H1 (cell line): ENCODE data around the gene COBLL1. TPM values are rescaled to one million over a fixed set of nuclear protein-coding genes. Genes with fewer than 3 reads are reported as not detected.

ENCODE experiments used
- CTCF ChIA-PET: fragments of 300-600 bp; sonication (Branson Sonifier 250); formaldehyde crosslinking; loops from one replicate; lab custom pipeline; 2021; ENCODE audit not compliant: partially characterized antibody; lab: Charles Lee
- POLR2A ChIA-PET: fragments of 300-600 bp; sonication (Branson Sonifier 250); formaldehyde crosslinking; loops from one replicate; lab custom pipeline; 2021; ENCODE audit warnings: inconsistent platforms; ENCODE audit not compliant: partially characterized antibody; lab: Charles Lee
- DNase-seq, 2 experiments: peaks; one replicate each; pipeline versions ENCODE4 v3.0.0 to v3.0.0-alpha.2; 2010 to 2022; ENCODE audit warnings: low spot score in 2 of 2, low read depth in 1 of 2, mixed read lengths in 1 of 2
- FAIRE-seq: peaks from 2 replicates; lab custom pipeline; 2011; peaks lifted over from hg19 to GRCh38; lab: Jason Lieb, UNC
- H2AFZ ChIP-seq: 2 replicates; pipeline ENCODE4 v1.8.1; 2012; ENCODE audit warnings: low read length, inconsistent platforms
- H2AK5ac ChIP-seq: 2 replicates; pipeline ENCODE4 v1.6.1; 2013; ENCODE audit warnings: low read depth, low read length
- H2BK120ac ChIP-seq: replicated peaks from 2 replicates; pipeline ENCODE3; 2013; ENCODE audit warnings: low read depth, low read length, inconsistent platforms
- H2BK12ac ChIP-seq: 2 replicates; pipeline ENCODE4 v1.6.1; 2013; ENCODE audit warnings: low read depth, low read length
- H2BK15ac ChIP-seq: 2 replicates; pipeline ENCODE4 v1.6.1; 2013; ENCODE audit warnings: low read length
- H2BK20ac ChIP-seq: 2 replicates; pipeline ENCODE4 v1.6.1; 2013; ENCODE audit warnings: low read length
- H2BK5ac ChIP-seq: 2 replicates; pipeline ENCODE4 v1.6.1; 2013; ENCODE audit warnings: low read depth, low read length
- H3K14ac ChIP-seq: 2 replicates; pipeline ENCODE4 v1.6.1; 2013; ENCODE audit warnings: inconsistent platforms; ENCODE audit not compliant: insufficient read length
- H3K18ac ChIP-seq: 2 replicates; pipeline ENCODE4 v1.6.1; 2013; ENCODE audit warnings: low read length; ENCODE audit errors: extremely low read depth
- H3K23ac ChIP-seq: 2 replicates; pipeline ENCODE4 v1.6.1; 2013; ENCODE audit warnings: inconsistent platforms; ENCODE audit not compliant: insufficient read length
- H3K23me2 ChIP-seq: 2 replicates; pipeline ENCODE4 v1.6.1; 2013; ENCODE audit warnings: low read depth, low read length
- H3K27ac ChIP-seq: 2 replicates; pipeline ENCODE4 v1.6.1; 2011; ENCODE audit warnings: low read depth, low read length, inconsistent platforms
- H3K27me3 ChIP-seq, 4 experiments: replicated peaks in 1 of 4; 1 replicate in 1 of 4; 2 replicates in 3 of 4; pipeline versions ENCODE4 v1.6.1 to v1.8.1; 2011 to 2013; ENCODE audit warnings: low read length in 3 of 4, mild to moderate bottlenecking in 3 of 4, inconsistent platforms in 2 of 4, mixed read lengths in 2 of 4, moderate library complexity in 1 of 4; ENCODE audit not compliant: control insufficient read depth in 3 of 4, insufficient read depth in 3 of 4; ENCODE audit errors: extremely low read depth in 1 of 4
- H3K36me3 ChIP-seq, 4 experiments: 2 replicates each; pipeline versions ENCODE4 v1.6.1 to v1.8.1; 2011 to 2013; ENCODE audit warnings: mild to moderate bottlenecking in 4 of 4, low read length in 3 of 4, moderate library complexity in 2 of 4, control low read depth in 1 of 4, inconsistent platforms in 1 of 4; ENCODE audit not compliant: insufficient read depth in 4 of 4, control insufficient read depth in 2 of 4
- H3K4ac ChIP-seq: replicated peaks from 2 replicates; pipeline ENCODE3; 2013; ENCODE audit warnings: low read length, low read depth, mixed read lengths, inconsistent platforms; ENCODE audit not compliant: insufficient read length
- H3K4me1 ChIP-seq, 4 experiments: replicated peaks in 1 of 4; 1 replicate in 1 of 4; 2 replicates in 3 of 4; pipeline versions ENCODE4 v1.6.1 to v1.8.1; 2011 to 2013; ENCODE audit warnings: low read length in 3 of 4, inconsistent platforms in 2 of 4, mixed read lengths in 1 of 4; ENCODE audit not compliant: insufficient read depth in 4 of 4, control insufficient read depth in 3 of 4
- H3K4me2 ChIP-seq, 2 experiments: 2 replicates each; pipeline versions ENCODE4 v1.6.1 to v1.8.1; 2011 to 2013; ENCODE audit warnings: low read depth in 2 of 2, low read length in 2 of 2, control low read depth in 1 of 2, inconsistent platforms in 1 of 2, mild to moderate bottlenecking in 1 of 2; ENCODE audit not compliant: insufficient read depth in 1 of 2
- H3K4me3 ChIP-seq, 4 experiments: fragments of 200-600, 300-600 bp in 1 of 4; sonication (generic), shearing (Covaris generic), sonication (Bioruptor Twin) in 1 of 4; 2 replicates each; pipeline versions ENCODE4 v1.5.1 to v1.8.1; 2011 to 2016; ENCODE audit warnings: low read length in 4 of 4, low read depth in 3 of 4, control low read depth in 2 of 4, inconsistent platforms in 2 of 4, mild to moderate bottlenecking in 2 of 4, mixed read lengths in 1 of 4, moderate library complexity in 1 of 4; ENCODE audit not compliant: insufficient read depth in 2 of 4; ENCODE audit errors: extremely low read depth in 1 of 4
- H3K56ac ChIP-seq: replicated peaks from 2 replicates; pipeline ENCODE3; 2013; ENCODE audit warnings: low read depth, mild to moderate bottlenecking, mixed read lengths, low read length, inconsistent platforms; ENCODE audit not compliant: insufficient read length
- H3K79me1 ChIP-seq: 2 replicates; pipeline ENCODE4 v1.6.1; 2013; ENCODE audit warnings: low read depth, low read length, control low read depth
- H3K79me2 ChIP-seq, 2 experiments: 2 replicates each; pipeline versions ENCODE4 v1.6.1 to v1.8.1; 2012 to 2013; ENCODE audit warnings: low read length in 2 of 2, mild to moderate bottlenecking in 2 of 2, inconsistent platforms in 1 of 2; ENCODE audit not compliant: insufficient read depth in 2 of 2, control insufficient read depth in 1 of 2
- H3K9ac ChIP-seq, 4 experiments: replicated peaks in 1 of 4; 1 replicate in 1 of 4; 2 replicates in 3 of 4; pipeline versions ENCODE4 v1.6.1 to v1.8.1; 2011 to 2013; ENCODE audit warnings: low read depth in 3 of 4, low read length in 3 of 4, control low read depth in 2 of 4, mild to moderate bottlenecking in 2 of 4, moderate library complexity in 2 of 4, inconsistent platforms in 1 of 4; ENCODE audit errors: extremely low read depth in 1 of 4
- H3K9me3 ChIP-seq, 2 experiments: 2 replicates each; pipeline versions ENCODE4 v1.6.1 to v1.8.1; 2012 to 2013; ENCODE audit warnings: mild to moderate bottlenecking in 2 of 2, moderate library complexity in 2 of 2, control low read depth in 1 of 2, inconsistent platforms in 1 of 2, low read depth in 1 of 2, low read length in 1 of 2, mixed read lengths in 1 of 2; ENCODE audit not compliant: insufficient read depth in 2 of 2
- H4K20me1 ChIP-seq, 2 experiments: replicated peaks in 1 of 2; 2 replicates each; pipeline versions ENCODE3 to v1.8.1; 2011 to 2013; ENCODE audit warnings: inconsistent platforms in 2 of 2, low read length in 2 of 2, mild to moderate bottlenecking in 1 of 2; ENCODE audit not compliant: insufficient read depth in 2 of 2, control insufficient read depth in 1 of 2
- H4K5ac ChIP-seq: 2 replicates; pipeline ENCODE4 v1.6.1; 2013; ENCODE audit warnings: low read length, low read depth, mixed read lengths, inconsistent platforms; ENCODE audit not compliant: insufficient read length
- H4K8ac ChIP-seq: 2 replicates; pipeline ENCODE4 v1.8.0; 2013; ENCODE audit warnings: mild to moderate bottlenecking, moderate library complexity, low read length, inconsistent platforms; ENCODE audit not compliant: insufficient read depth; ENCODE audit errors: extremely low read depth
- H4K91ac ChIP-seq: replicated peaks from 2 replicates; pipeline ENCODE3; 2013; ENCODE audit warnings: low read length, mixed read lengths, inconsistent platforms; ENCODE audit not compliant: insufficient read length
- BACH1 ChIP-seq: IDR thresholded peaks from 2 replicates; pipeline ENCODE4 v1.6.1; 2012; ENCODE audit warnings: low read length, improper control_type of control experiment
- CBX5 ChIP-seq: fragments of 300-800, 300-1000 bp; sonication (generic); IDR thresholded peaks from 2 replicates; pipeline ENCODE4 v1.7.1; 2016; ENCODE audit warnings: antibody characterized with exemption, low read length, low read depth
- CHD1 ChIP-seq: IDR thresholded peaks from 2 replicates; pipeline ENCODE4 v1.6.1; 2012; ENCODE audit warnings: low read depth, low read length, improper control_type of control experiment
- EZH2 ChIP-seq: fragments of 200-600 bp; sonication (generic); IDR thresholded peaks from 2 replicates; pipeline ENCODE4 v1.7.1; 2012; ENCODE audit warnings: low read depth, mild to moderate bottlenecking, moderate library complexity, low read length, inconsistent platforms; ENCODE audit not compliant: severe bottlenecking
- GABPA ChIP-seq: IDR thresholded peaks from 2 replicates; pipeline ENCODE4 v1.6.1; 2011; ENCODE audit warnings: mild to moderate bottlenecking, low read length, moderate library complexity, borderline replicate concordance; ENCODE audit not compliant: insufficient read depth
- JUN ChIP-seq: IDR thresholded peaks from 2 replicates; pipeline ENCODE4 v1.6.1; 2011; ENCODE audit warnings: low read depth, mild to moderate bottlenecking, improper control_type of control experiment, low read length
- MAFK ChIP-seq: IDR thresholded peaks from 2 replicates; pipeline ENCODE4 v1.6.1; 2012; ENCODE audit warnings: low read depth, mild to moderate bottlenecking, improper control_type of control experiment, low read length
- NRF1 ChIP-seq: IDR thresholded peaks from 2 replicates; pipeline ENCODE4 v1.6.1; 2011; ENCODE audit warnings: mild to moderate bottlenecking, low read depth, low read length, improper control_type of control experiment
- PHF8 ChIP-seq: fragments of 200-600 bp; sonication (generic); conservative IDR thresholded peaks from 2 replicates; pipeline ENCODE4 v1.7.1; 2012; ENCODE audit warnings: low read depth, mild to moderate bottlenecking, inconsistent platforms, low read length, moderate library complexity
- POU5F1 ChIP-seq: IDR thresholded peaks from 2 replicates; pipeline ENCODE4 v1.6.1; 2011; ENCODE audit warnings: low read depth, mild to moderate bottlenecking, low read length, moderate library complexity
- RBBP5 ChIP-seq: IDR thresholded peaks from 2 replicates; pipeline ENCODE4 v1.7.1; 2012; ENCODE audit warnings: low read depth, mild to moderate bottlenecking, inconsistent platforms, low read length, moderate library complexity, borderline replicate concordance
- SP4 ChIP-seq: IDR thresholded peaks from 2 replicates; pipeline ENCODE4 v1.6.1; 2012; ENCODE audit warnings: low read length, inconsistent platforms
- SUZ12 ChIP-seq: fragments of 200-600 bp; sonication (generic); IDR thresholded peaks from 2 replicates; pipeline ENCODE4 v1.6.1; 2012; ENCODE audit warnings: mild to moderate bottlenecking, inconsistent platforms, low read length, moderate library complexity, mixed read lengths
- TAF1 ChIP-seq: IDR thresholded peaks from 2 replicates; pipeline ENCODE4 v1.6.1; 2011; ENCODE audit warnings: mild to moderate bottlenecking, low read depth, low read length
- WGBS, 2 experiments: shearing (Covaris generic) in 1 of 2; methylation state at CpG; one replicate each; pipeline versions ENCODE4 v1.1.6 to v1.1.7; 2013 to 2015; ENCODE audit warnings: low lambda C conversion rate in 2 of 2, mixed read lengths in 2 of 2, inconsistent platforms in 1 of 2, low coverage in 1 of 2, missing lambda C conversion rate in 1 of 2; ENCODE audit not compliant: insufficient replicate concordance in 2 of 2, insufficient coverage in 1 of 2, insufficient read length in 1 of 2; ENCODE audit errors: extremely low coverage in 1 of 2, missing lambda C conversion rate in 1 of 2; 5-methylcytosine and 5-hydroxymethylcytosine counted together
- polyA plus RNA-seq, 7 experiments: library from polyadenylated mRNA; depleted of rRNA in 3 of 7; stranded (reverse) in 5 of 7; unstranded in 2 of 7; fragments of >200 nt in 5 of 7; fragments of 200-250 nt in 2 of 7; gene quantifications; 1 replicate in 5 of 7; 2 replicates in 1 of 7; 4 replicates in 1 of 7; pipeline versions ENCODE4 v1.2.1 to v1.2.3, GENCODE V29; 2011 to 2013; ENCODE audit warnings: missing spikeins in 2 of 7, mixed read lengths in 2 of 7
- total RNA-seq: library from RNA; stranded (reverse); fragmentation: NEBNext Ultra II Directional; extraction: Animal tissue kit (Norgen Biotek cat#: 25700); gene quantifications from 2 replicates; pipeline ENCODE4 v1.2.1, GENCODE V29; 2021

The COBLL1 gene
- total and polyA plus RNA-seq, 2 of the 8 experiments (the other 6 are each of a cell fraction or from before 2014, with no cell fraction given) = 2.2 to 6.2 TPM

DNA sequence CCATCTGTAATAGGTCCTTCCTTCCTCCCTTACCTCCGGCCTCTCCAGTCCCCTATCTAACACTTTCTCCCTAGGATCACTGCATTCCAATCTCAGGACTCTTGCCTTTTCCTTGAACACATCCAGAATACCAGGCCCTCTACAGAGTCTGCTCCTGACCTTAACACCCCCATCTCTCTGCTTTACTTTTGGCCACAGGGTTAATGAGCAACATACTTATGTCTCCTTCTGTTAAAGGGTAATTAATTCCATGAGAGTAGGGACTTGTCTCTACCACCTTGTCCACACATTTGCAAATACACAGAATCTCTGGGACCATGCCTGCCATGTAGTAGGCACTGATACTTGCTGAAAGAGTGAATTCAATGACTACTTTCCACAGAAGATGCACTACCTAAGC lies 94.9 kb downstream of the COBLL1 start:
- Histone ChIP-seq H3K23ac (no peak overlapping the region), H3K14ac (no peak overlapping the region), H2BK120ac (no peak overlapping the region), H3K4ac (no peak overlapping the region), H2BK5ac (no peak overlapping the region), H3K23me2 (no peaks in the 10 kb centered on the region), H4K8ac (no peak overlapping the region), H2AFZ (no peak overlapping the region), H3K27ac (no peak overlapping the region), H3K18ac (no peak overlapping the region), H4K5ac (no peak overlapping the region), H3K4me2 (no peak overlapping the region), H3K79me2 (no peaks in the 10 kb centered on the region), H3K4me1 (no peaks in the 10 kb centered on the region; a peak in 2 of 7 replicates), H2BK20ac (no peak overlapping the region), H3K36me3 (no peaks in the 10 kb centered on the region), H3K56ac (no peak overlapping the region), H2AK5ac (no peak overlapping the region), H2BK15ac (no peak overlapping the region), H3K9ac (no peak overlapping the region), H3K79me1 (no peaks in the 10 kb centered on the region), H3K4me3 (no peak overlapping the region), H4K91ac (no peak overlapping the region), H3K9me3 (no peaks in the 10 kb centered on the region), H3K27me3 (no peaks in the 10 kb centered on the region), H2BK12ac (no peak overlapping the region), H4K20me1 (no peaks in the 10 kb centered on the region)
- FAIRE-seq (no peak), DNase-seq (no peak)
- 83% methylated on average over 1 of the region's 1 CpG; no CpG with 5 or more reads in 1 of the 2 experiments for WGBS, 2 experiments
- ChIA-PET POLR2A (no interaction called here), CTCF (interaction anchor here (1.0 to 1.4 kb wide), 2 partner anchors 9 to 144 kb away, joined by 3 to 4 read pairs; no protein-coding TSS in a partner anchor)
- no peak for TF ChIP-seq NRF1
- TF ChIP-seq RBBP5 = no peak
- TF ChIP-seq EZH2 = no peak
- TF ChIP-seq POU5F1 = no peak
- no peak for TF ChIP-seq PHF8
- TF ChIP-seq MAFK = no peak
- TF ChIP-seq GABPA = no peak
- TF ChIP-seq SUZ12 = no peak
- TF ChIP-seq BACH1 = no peak
- TF ChIP-seq JUN = no peak
- TF ChIP-seq CBX5 = no peak
- no peak for TF ChIP-seq SP4
- TF ChIP-seq CHD1 = no peak
- no peak for TF ChIP-seq TAF1
